ENCODE data around the gene DYNLL1.
"Not testable (repeated sequence)": the region's sequence is repeated elsewhere in the genome, so short reads cannot be mapped to it uniquely, and the experiment has no call there.

DYNLL1 gene

DNA sequence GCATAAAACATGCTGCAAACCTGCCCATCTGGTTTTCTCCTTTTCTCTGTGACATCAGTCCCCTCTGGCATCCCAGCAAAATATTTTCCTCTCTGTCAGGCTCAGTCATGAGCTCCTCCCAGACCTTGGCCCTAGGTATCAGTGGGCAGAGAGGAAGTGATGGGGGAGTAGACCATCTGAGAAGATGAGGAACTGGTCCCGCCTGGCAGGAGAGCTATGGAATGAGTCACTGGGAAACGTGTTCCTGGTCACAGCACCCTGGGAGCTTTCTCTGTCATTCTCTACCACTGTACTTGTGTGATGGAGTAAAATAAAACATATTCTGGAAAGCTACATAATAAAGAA lies 21.3 kb upstream of the DYNLL1 start:
- DNase-seq (ENCODE audit: low spot score), result peak; percentile 86

- no peak for DNase-seq (ENCODE audit: low spot score)
Observed at GRCh38 chr12:120475643-120476042, 20.3 kb upstream of the DYNLL1 start.

DNA sequence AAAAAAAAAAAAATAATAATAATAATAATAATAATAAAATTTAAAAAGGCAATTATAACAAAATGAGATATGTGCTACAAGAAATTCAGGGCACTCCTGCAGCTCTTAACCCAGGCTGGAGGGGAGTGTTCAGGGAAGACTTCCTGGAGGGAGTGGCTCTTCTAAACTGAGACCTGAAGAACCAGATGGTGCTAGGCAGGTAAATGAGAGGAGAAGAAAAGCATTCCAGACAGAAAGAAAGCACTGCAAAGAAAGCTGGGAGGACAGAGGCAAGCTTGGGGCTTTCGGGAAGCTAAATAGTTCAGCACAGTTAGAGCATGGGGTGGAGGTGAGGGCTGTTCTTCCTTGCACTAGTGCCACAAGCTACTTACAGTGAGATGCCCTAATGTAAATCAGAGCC lies 16.5 kb upstream of the DYNLL1 start:
- DNase-seq (ENCODE audit: low spot score), result no peak

DNA sequence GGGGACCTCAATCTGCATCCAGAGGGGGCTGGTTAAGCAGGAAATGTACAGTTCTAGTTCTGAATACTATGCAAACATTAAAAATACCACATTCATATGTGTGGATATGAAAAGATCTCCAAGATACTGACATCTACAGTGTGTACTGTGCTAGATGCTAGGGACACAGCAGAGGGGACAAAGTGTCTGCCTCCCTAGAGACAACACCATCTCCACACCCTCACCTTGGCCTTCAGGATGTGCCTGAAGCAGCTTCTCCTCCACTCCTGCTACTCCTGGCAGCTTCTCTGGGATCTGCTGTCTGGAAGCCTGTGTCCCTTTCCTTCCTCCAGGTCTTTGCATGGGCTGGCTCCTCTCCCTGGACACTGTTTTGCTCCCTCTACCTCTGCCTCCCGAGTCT lies 15.7 kb upstream of the DYNLL1 start:
- DNase-seq (ENCODE audit: low spot score), result no peak

DNA sequence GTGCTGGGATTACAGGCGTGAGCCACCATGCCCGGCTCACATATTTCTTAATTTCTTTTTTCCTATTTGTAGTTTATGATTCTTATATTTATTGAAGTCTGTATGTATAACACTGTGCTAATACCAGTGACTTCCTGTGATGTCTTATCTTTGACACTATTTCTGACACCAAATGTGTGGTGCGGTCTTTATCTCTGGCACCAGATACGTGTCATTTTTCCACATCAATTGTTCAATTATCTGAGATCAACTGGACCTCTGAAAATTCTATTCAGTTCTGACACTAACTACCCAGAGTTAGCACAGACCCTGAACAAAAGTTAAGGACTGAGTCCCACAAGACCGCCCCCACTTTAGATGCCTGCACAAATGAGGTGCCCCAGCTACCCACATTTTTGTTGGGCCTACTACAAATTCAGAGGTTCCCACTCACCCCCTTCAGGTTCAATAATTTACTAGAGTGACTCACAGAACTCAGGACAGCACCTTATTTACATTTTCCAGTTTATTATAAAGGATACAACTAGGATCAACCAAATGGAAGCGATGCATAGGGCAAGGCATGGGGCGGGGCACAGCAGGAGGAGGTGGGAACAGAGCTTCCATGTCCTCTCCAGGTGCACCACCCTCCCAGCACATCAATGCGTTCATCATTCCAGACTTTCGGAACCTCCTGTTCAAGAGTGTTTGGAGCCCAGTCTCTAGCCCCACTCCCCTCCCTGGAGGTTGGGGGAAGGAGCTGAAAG lies 14.7 kb upstream of the DYNLL1 start:
- DNase-seq (ENCODE audit: low spot score), result no peak

GRCh38 chr12:120483621-120484020 lies 12.3 kb upstream of the DYNLL1 start:
- no peak for DNase-seq (ENCODE audit: low spot score)

GRCh38 chr12:120485961-120486881 lies 9.7 kb upstream of the DYNLL1 start:
- no peak for DNase-seq (ENCODE audit: low spot score)

DNA sequence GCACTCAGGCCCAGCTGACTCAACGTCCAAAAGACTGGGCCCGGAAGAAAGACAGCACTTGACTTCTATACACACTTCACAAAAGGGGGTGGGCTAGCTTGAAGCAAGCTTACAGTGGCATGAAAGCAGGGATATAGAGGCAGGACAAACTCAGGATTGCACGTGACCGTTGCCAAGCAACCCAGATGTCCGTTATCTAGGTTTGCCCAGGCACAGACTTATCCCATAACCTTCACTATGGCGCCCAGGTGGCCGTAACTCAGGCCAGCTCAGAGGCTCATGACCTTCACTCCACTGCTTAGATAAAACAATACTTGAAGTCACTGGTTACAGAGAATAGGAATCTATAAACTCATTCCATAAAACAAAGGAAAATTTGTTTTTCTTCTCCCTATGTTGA lies 8.4 kb upstream of the DYNLL1 start:
- not testable (repeated sequence) for DNase-seq (ENCODE audit: low spot score)

- peak; percentile 77 for DNase-seq (ENCODE audit: low spot score)
Observed at GRCh38 chr12:120488057-120488640, 7.8 kb upstream of the DYNLL1 start.

DNA sequence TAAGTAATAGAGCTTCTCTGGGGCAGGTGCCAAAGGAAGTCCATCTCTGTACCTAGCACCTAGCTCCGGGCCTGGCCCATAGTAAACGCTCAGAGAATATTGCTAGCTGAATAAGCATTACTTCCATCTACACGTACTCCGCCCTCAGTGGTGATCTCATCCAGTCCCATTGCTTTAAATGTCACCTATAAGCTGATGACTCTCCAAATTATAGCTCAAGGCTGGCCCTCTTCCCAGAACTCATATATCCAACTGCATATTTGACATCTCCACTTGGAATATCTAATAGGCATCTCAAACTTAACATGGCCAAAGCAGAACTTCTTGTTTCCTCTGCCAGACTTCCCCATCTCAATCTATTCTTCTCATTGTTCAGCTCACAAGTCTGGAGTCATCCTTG lies 6.9 kb upstream of the DYNLL1 start:
- no peak for DNase-seq (ENCODE audit: low spot score)

DNA sequence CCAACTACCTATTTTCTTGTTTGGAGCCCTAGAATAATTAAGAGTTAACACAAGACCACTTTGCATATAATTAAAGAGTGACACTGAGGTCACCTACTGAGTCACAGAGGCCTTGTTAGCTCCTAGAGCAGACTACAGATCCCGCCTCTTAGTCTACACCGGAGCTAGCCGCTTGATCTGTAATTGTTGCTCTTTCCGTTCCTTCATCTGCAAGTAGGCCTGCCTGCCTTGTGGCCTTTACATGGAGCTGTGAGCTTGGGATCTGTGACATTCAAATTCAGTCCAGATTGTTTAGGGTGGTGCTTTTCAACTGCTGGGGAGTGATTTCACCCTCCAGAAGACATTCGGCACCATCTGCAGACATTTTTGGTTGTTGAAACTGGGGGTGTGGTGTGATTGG lies 5.6 kb upstream of the DYNLL1 start:
- DNase-seq (ENCODE audit: low spot score), result no peak

DNA sequence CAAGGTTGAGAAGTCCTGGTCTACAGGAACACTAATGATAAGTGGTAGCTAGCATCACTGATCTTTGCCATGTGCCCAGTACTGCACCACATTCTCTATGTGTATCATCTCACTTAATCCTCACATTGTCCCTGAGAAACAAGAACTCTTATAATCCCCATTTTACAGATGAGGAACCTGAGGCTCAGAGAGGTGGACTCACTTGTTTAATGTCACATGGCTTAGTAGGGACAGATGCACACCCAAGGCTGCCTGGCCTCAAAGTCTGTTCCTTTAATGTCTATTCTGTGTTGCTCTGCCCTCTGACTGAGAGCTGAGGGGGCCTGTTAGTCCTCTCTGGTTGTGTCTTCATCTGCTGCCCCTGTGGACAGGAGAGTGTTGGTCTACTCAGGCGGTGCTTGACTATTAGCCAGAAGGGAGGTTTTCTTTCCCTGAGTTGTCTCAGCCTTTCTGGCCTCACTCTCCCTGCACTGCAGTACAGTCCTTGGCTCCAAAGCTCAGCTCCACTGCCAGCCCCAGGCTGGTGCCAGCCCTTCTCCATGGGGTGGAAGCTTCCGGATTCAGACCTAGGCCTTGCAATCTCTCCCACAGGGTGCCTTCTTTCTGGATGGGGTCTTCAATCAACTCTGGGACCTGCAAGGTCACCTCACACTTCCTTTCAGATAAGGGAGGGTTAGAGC lies 4.9 kb upstream of the DYNLL1 start:
- DNase-seq (ENCODE audit: low spot score), result no peak

GRCh38 chr12:120495186-120495730 lies 655 bp upstream of the DYNLL1 start:
- no peak for DNase-seq (ENCODE audit: low spot score)

- DNase-seq (ENCODE audit: low spot score), result no peak
Observed at GRCh38 chr12:120496413-120497340, 764 bp downstream of the DYNLL1 start.

DNA sequence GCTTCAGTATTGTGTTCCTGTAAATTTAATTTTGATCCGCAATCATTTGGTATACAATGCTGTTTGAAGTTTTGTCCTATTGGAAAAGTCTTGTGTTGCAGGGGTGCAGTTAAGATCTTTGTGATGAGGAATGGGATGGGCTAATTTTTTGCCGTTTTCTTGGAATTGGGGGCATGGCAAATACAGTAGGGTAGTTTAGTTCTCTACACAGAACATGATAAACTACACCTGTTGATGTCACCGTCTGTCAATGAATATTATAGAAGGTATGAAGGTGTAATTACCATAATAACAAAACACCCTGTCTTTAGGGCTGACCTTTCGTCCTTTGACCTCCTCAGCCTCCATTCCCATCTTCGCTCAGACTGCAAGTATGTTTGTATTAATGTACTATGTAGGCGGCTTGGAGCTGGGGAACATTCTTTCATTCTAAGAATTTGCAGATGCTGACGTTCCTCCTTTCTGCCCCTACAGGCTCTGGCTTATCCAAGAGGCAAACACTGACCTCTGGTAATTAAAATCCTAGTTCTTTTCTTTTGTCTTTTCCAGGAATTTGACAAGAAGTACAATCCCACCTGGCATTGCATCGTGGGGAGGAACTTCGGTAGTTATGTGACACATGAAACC lies 1.7 kb downstream of the DYNLL1 start:
- DNase-seq (ENCODE audit: low spot score), result no peak

- no peak for DNase-seq (ENCODE audit: low spot score)
Observed at GRCh38 chr12:120498870-120499515, 3.1 kb downstream of the DYNLL1 start.

DNA sequence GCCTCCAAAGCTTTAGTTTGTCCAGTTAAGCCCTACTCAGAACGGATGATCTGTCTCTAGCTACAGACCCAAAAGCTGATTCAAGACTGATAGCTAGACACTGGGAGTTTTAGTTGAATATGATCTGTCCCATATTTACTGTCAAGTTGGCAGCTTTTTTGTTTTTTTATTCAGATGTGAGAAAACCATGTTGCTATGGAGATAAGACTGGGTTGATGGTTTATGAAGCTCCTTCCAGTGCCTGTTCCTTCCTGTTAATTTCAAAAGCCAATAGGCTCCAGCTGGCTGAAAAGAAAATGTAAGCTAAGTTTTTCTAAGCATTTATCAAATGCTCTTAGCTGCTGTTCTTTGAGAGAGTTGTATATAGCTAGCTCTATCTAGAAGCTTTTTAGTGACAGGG lies 4.7 kb downstream of the DYNLL1 start:
- DNase-seq (ENCODE audit: low spot score), result no peak

DNA sequence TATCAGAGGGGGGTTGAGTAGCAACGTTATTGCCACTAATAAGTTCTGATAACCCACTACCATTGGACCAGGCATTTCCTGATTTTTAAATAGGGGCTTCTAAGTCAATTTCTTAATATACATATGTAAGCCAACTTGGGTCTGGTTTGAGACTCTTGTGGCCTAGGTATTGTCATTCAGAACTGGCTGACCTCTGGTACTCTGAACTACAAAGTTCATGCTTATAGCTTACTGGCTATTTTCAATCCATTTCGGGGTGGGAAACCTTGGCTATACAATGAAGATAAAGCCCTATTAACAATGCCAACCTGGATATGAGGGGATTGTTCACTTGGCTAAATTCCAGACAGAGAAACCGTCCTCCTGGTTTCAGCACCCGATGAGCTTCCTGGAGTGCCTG lies 8.7 kb downstream of the DYNLL1 start:
- DNase-seq (ENCODE audit: low spot score), result no peak

GRCh38 chr12:120508537-120508936 lies 12.6 kb downstream of the DYNLL1 start:
- DNase-seq (ENCODE audit: low spot score), result no peak

DNA sequence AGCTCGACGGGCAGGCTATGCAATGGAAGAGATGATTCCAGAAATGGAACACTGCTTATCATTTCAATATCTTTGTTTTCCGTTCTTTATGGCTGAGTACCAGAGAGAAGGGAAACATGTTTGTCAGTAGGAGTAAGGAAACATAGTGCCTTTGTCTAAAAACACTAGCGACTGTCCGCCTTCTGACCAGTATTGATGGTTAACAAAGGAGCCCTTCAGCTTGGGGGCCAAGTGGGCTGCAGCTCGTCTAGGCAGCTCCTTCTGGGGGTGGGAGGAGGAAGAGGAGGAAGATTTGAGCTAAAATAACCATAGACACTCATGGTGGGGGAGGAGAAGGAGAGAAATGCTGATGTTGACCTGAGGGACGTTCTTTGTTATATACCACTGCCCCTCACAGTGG lies 18.1 kb downstream of the DYNLL1 start:
- no peak for DNase-seq (ENCODE audit: low spot score)
